ENCODE data around the gene MDFIC. TPM values are rescaled to one million over a fixed set of nuclear protein-coding genes. Genes with fewer than 3 reads are reported as not detected.

MDFIC gene
- total and polyA plus RNA-seq, 2 experiments from 2014 or later, result 3.0 to 5.2 TPM

DNA sequence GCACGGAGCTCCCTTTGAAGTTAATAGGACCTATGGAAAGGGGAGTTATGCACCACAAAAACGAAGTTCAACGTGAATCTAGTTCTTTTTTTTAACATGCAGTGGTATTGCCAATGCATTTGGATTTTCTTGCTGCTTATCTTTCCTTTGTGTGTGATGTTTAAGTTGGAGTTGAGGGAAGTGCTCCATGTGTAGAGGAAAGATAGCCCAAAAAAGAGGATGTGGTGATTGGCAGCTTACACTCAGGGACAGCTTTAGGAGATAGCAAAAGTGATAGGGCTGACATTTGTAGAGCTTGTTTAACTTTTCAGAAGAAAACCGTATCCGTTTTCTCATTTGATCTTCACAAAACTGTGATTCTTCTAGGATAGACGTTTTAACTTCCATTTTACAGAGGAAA, 101.3 kb downstream of the MDFIC start:
- H3K79me2 ChIP-seq (replicated peaks; ENCODE audit: insufficient read depth), result no peaks in the 10 kb centered on the region
- no peaks in the 10 kb centered on the region for H3F3A ChIP-seq (replicated peaks; ENCODE audit: low read depth)
- H4K20me1 ChIP-seq (replicated peaks; ENCODE audit: insufficient read depth), result no peaks in the 10 kb centered on the region
- H2AFZ ChIP-seq, result no peak overlapping the region
- no peaks in the 10 kb centered on the region for H3K9me2 ChIP-seq (ENCODE audit: insufficient read depth)
- Mint-ChIP-seq H3K4me3 (no peak overlapping the region), H3K27me3 (ENCODE audit: insufficient read depth, low read depth, poor library complexity) (peaks cover 2% of the 10 kb centered on the region), H3K9me3 (peaks cover 3% of the 10 kb centered on the region; the same call in 2 of the 3 replicates), H3K36me3 (ENCODE audit: low read depth) (no peaks in the 10 kb centered on the region; the same call in 2 of the 3 replicates), H3K4me1 (0 out of 3 replicates have a peak, but pooled peaks cover 4% of the 10 kb centered on the region), H3K27ac (no peak overlapping the region)
- no peaks in the 10 kb centered on the region; the same call in 1 of the 2 replicates for H3K4me1 ChIP-seq (ENCODE audit: insufficient read depth)
- H3K27me3 ChIP-seq (ENCODE audit: insufficient read depth), result no peaks in the 10 kb centered on the region
- H3K36me3 ChIP-seq (ENCODE audit: insufficient read depth), result no peaks in the 10 kb centered on the region
- H3K4me2 ChIP-seq, result no peak overlapping the region
- DNase-seq (ENCODE audit: low spot score) (no peak), ATAC-seq (no peak)
- H3K4me3 ChIP-seq, result no peak overlapping the region
- TF ChIP-seq POLR2AphosphoS5 (IDR thresholded peaks at IDR 0.05; ENCODE audit: low read depth) (no peak), ZNF331 (CRISPR knock-in tag; IDR thresholded peaks at IDR 0.05; ENCODE audit: low read depth) (no peak), NANOG (IDR thresholded peaks at IDR 0.05; ENCODE audit: borderline replicate concordance) (no peak), ZNF114 (CRISPR knock-in tag; IDR thresholded peaks at IDR 0.05) (no peak), EZH2phosphoT487 (IDR thresholded peaks at IDR 0.05; ENCODE audit: unreplicated experiment) (no peak), JUNB (IDR thresholded peaks at IDR 0.05; ENCODE audit: unreplicated experiment) (no peak), EZH2 (IDR thresholded peaks at IDR 0.05; ENCODE audit: low read depth, unreplicated experiment) (no peak), CREB1 (CRISPR knock-in tag; IDR thresholded peaks at IDR 0.05; ENCODE audit: low read depth) (no peak), STAT1 (IDR thresholded peaks at IDR 0.05; ENCODE audit: unreplicated experiment) (no peak)
- TF ChIP-seq, protein P1, sequence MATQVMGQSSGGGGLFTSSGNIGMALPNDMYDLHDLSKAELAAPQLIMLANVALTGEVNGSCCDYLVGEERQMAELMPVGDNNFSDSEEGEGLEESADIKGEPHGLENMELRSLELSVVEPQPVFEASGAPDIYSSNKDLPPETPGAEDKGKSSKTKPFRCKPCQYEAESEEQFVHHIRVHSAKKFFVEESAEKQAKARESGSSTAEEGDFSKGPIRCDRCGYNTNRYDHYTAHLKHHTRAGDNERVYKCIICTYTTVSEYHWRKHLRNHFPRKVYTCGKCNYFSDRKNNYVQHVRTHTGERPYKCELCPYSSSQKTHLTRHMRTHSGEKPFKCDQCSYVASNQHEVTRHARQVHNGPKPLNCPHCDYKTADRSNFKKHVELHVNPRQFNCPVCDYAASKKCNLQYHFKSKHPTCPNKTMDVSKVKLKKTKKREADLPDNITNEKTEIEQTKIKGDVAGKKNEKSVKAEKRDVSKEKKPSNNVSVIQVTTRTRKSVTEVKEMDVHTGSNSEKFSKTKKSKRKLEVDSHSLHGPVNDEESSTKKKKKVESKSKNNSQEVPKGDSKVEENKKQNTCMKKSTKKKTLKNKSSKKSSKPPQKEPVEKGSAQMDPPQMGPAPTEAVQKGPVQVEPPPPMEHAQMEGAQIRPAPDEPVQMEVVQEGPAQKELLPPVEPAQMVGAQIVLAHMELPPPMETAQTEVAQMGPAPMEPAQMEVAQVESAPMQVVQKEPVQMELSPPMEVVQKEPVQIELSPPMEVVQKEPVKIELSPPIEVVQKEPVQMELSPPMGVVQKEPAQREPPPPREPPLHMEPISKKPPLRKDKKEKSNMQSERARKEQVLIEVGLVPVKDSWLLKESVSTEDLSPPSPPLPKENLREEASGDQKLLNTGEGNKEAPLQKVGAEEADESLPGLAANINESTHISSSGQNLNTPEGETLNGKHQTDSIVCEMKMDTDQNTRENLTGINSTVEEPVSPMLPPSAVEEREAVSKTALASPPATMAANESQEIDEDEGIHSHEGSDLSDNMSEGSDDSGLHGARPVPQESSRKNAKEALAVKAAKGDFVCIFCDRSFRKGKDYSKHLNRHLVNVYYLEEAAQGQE (IDR thresholded peaks at IDR 0.05; ENCODE audit: unreplicated experiment), result no peak
- TF ChIP-seq, protein P2, sequence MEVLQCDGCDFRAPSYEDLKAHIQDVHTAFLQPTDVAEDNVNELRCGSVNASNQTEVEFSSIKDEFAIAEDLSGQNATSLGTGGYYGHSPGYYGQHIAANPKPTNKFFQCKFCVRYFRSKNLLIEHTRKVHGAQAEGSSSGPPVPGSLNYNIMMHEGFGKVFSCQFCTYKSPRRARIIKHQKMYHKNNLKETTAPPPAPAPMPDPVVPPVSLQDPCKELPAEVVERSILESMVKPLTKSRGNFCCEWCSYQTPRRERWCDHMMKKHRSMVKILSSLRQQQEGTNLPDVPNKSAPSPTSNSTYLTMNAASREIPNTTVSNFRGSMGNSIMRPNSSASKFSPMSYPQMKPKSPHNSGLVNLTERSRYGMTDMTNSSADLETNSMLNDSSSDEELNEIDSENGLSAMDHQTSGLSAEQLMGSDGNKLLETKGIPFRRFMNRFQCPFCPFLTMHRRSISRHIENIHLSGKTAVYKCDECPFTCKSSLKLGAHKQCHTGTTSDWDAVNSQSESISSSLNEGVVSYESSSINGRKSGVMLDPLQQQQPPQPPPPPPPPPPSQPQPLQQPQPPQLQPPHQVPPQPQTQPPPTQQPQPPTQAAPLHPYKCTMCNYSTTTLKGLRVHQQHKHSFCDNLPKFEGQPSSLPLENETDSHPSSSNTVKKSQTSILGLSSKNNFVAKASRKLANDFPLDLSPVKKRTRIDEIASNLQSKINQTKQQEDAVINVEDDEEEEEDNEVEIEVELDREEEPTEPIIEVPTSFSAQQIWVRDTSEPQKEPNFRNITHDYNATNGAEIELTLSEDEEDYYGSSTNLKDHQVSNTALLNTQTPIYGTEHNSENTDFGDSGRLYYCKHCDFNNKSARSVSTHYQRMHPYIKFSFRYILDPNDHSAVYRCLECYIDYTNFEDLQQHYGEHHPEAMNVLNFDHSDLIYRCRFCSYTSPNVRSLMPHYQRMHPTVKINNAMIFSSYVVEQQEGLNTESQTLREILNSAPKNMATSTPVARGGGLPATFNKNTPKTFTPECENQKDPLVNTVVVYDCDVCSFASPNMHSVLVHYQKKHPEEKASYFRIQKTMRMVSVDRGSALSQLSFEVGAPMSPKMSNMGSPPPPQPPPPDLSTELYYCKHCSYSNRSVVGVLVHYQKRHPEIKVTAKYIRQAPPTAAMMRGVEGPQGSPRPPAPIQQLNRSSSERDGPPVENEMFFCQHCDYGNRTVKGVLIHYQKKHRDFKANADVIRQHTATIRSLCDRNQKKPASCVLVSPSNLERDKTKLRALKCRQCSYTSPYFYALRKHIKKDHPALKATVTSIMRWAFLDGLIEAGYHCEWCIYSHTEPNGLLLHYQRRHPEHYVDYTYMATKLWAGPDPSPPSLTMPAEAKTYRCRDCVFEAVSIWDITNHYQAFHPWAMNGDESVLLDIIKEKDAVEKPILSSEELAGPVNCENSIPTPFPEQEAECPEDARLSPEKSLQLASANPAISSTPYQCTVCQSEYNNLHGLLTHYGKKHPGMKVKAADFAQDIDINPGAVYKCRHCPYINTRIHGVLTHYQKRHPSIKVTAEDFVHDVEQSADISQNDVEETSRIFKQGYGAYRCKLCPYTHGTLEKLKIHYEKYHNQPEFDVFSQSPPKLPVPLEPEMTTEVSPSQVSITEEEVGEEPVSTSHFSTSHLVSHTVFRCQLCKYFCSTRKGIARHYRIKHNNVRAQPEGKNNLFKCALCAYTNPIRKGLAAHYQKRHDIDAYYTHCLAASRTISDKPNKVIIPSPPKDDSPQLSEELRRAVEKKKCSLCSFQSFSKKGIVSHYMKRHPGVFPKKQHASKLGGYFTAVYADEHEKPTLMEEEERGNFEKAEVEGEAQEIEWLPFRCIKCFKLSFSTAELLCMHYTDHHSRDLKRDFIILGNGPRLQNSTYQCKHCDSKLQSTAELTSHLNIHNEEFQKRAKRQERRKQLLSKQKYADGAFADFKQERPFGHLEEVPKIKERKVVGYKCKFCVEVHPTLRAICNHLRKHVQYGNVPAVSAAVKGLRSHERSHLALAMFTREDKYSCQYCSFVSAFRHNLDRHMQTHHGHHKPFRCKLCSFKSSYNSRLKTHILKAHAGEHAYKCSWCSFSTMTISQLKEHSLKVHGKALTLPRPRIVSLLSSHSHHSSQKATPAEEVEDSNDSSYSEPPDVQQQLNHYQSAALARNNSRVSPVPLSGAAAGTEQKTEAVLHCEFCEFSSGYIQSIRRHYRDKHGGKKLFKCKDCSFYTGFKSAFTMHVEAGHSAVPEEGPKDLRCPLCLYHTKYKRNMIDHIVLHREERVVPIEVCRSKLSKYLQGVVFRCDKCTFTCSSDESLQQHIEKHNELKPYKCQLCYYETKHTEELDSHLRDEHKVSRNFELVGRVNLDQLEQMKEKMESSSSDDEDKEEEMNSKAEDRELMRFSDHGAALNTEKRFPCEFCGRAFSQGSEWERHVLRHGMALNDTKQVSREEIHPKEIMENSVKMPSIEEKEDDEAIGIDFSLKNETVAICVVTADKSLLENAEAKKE (CRISPR knock-in tag; IDR thresholded peaks at IDR 0.05), result no peak
- TF ChIP-seq, protein P3, sequence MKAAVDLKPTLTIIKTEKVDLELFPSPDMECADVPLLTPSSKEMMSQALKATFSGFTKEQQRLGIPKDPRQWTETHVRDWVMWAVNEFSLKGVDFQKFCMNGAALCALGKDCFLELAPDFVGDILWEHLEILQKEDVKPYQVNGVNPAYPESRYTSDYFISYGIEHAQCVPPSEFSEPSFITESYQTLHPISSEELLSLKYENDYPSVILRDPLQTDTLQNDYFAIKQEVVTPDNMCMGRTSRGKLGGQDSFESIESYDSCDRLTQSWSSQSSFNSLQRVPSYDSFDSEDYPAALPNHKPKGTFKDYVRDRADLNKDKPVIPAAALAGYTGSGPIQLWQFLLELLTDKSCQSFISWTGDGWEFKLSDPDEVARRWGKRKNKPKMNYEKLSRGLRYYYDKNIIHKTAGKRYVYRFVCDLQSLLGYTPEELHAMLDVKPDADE (IDR thresholded peaks at IDR 0.05), result no peak
- TF ChIP-seq, protein P4, sequence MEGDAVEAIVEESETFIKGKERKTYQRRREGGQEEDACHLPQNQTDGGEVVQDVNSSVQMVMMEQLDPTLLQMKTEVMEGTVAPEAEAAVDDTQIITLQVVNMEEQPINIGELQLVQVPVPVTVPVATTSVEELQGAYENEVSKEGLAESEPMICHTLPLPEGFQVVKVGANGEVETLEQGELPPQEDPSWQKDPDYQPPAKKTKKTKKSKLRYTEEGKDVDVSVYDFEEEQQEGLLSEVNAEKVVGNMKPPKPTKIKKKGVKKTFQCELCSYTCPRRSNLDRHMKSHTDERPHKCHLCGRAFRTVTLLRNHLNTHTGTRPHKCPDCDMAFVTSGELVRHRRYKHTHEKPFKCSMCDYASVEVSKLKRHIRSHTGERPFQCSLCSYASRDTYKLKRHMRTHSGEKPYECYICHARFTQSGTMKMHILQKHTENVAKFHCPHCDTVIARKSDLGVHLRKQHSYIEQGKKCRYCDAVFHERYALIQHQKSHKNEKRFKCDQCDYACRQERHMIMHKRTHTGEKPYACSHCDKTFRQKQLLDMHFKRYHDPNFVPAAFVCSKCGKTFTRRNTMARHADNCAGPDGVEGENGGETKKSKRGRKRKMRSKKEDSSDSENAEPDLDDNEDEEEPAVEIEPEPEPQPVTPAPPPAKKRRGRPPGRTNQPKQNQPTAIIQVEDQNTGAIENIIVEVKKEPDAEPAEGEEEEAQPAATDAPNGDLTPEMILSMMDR (conservative IDR thresholded peaks at IDR 0.05; ENCODE audit: low read depth in 2 of 2), result no peak
- no peak overlapping the region for H3K27ac ChIP-seq (ENCODE audit: low read depth)
